Panc1 (cell line): ENCODE data around the gene PIGW. TPM values are rescaled to one million over a fixed set of nuclear protein-coding genes. Genes with fewer than 3 reads are reported as not detected.

ENCODE experiments used
- ATAC-seq: fragments of 200-7000 bp; cut with Tn5 transposase; 2 replicates; pipeline ENCODE4 v1.9.1; 2020; ENCODE audit warnings: mild to moderate bottlenecking, moderate library complexity
- BruUV-seq: library from RNA; stranded (reverse); fragments of 400-500 nt; replicated peaks from 2 replicates; lab custom pipeline; 2021; lab: Mats Ljungman, UMichigan
- CTCF ChIA-PET: fragments of 300-600 bp; sonication (Branson Sonifier 250); formaldehyde crosslinking; loops from one replicate; lab custom pipeline; 2022; ENCODE audit warnings: antibody characterized with exemption; lab: Charles Lee
- POLR2A ChIA-PET: fragments of 300-600 bp; sonication (Branson Sonifier 250); formaldehyde crosslinking; loops from one replicate; lab custom pipeline; 2022; ENCODE audit warnings: antibody characterized with exemption; lab: Charles Lee
- DNase-seq: peaks from one replicate; pipeline ENCODE4 v3.0.0-alpha.2; 2010; ENCODE audit warnings: low read depth, low spot score
- H3K27ac ChIP-seq: 2 replicates; pipeline ENCODE4 v1.5.1; 2011; ENCODE audit warnings: mild to moderate bottlenecking, low read length, inconsistent platforms
- H3K27me3 ChIP-seq: fragments of 200-500 bp; sonication (Bioruptor generic); 2 replicates; pipeline ENCODE4 v1.6.0; 2014; ENCODE audit warnings: low read length, inconsistent platforms; ENCODE audit not compliant: control insufficient read depth, insufficient read depth
- H3K36me3 ChIP-seq: fragments of 200-500 bp; sonication (Bioruptor generic); 2 replicates; pipeline ENCODE4 v1.5.1; 2014; ENCODE audit warnings: inconsistent platforms, mild to moderate bottlenecking, low read length, moderate library complexity; ENCODE audit not compliant: control insufficient read depth, insufficient read depth
- H3K4me1 ChIP-seq: 2 replicates; pipeline ENCODE4 v1.5.1; 2011; ENCODE audit warnings: inconsistent platforms, mild to moderate bottlenecking, low read length, moderate library complexity; ENCODE audit not compliant: control insufficient read depth, insufficient read depth
- H3K4me3 ChIP-seq, 2 experiments: 2 replicates each; pipeline ENCODE4 v1.5.1; 2011 to 2012; ENCODE audit warnings: low read depth in 2 of 2, low read length in 2 of 2, mild to moderate bottlenecking in 2 of 2, inconsistent platforms in 1 of 2, moderate library complexity in 1 of 2
- H3K9me3 ChIP-seq: fragments of 200-500 bp; sonication (Bioruptor generic); 2 replicates; pipeline ENCODE4 v1.5.1; 2014; ENCODE audit warnings: low read depth, mild to moderate bottlenecking, inconsistent platforms, low read length, moderate library complexity; ENCODE audit not compliant: control insufficient read depth, insufficient read depth
- CTCF ChIP-seq: fragments of 450-650 bp; IDR thresholded peaks from 2 replicates; pipeline ENCODE4 v1.5.1; 2017; ENCODE audit warnings: mild to moderate bottlenecking
- POLR2AphosphoS5 ChIP-seq: IDR thresholded peaks from 2 replicates; pipeline ENCODE4 v1.6.1; 2012; ENCODE audit warnings: mild to moderate bottlenecking, low read depth, low read length, moderate library complexity
- REST ChIP-seq, 2 experiments: IDR thresholded peaks; 2 replicates each; pipeline ENCODE4 v1.6.1; 2011 to 2012; ENCODE audit warnings: low read depth in 2 of 2, control low read depth in 1 of 2, low read length in 1 of 2, mild to moderate bottlenecking in 1 of 2, moderate library complexity in 1 of 2; ENCODE audit not compliant: insufficient read depth in 1 of 2
- SIN3A ChIP-seq: IDR thresholded peaks from 2 replicates; pipeline ENCODE4 v1.6.1; 2012; ENCODE audit warnings: low read depth, mild to moderate bottlenecking, low read length, moderate library complexity, borderline replicate concordance; ENCODE audit not compliant: insufficient read depth
- TCF7L2 ChIP-seq: IDR thresholded peaks from 2 replicates; pipeline ENCODE4 v1.6.1; 2011; ENCODE audit warnings: mild to moderate bottlenecking, low read depth, low read length, inconsistent platforms
- in situ Hi-C: cut with HindIII; loops from 2 replicates; pipeline ENCODE4 v1.10.0; 2016; ENCODE audit warnings: low sequenced_read_pairs, low pct_unique_long_range_greater_than_20kb
- intact Hi-C: fragments of 100-400 bp; cut with micrococcal nuclease; formaldehyde crosslinking; loops from one replicate; pipeline ENCODE4 v1.10.0; 2022; ENCODE audit not compliant: unreplicated experiment
- total RNA-seq: library from RNA; stranded (reverse); gene quantifications from one replicate; pipeline ENCODE4 v1.2.1, GENCODE V29; 2021; ENCODE audit not compliant: unreplicated experiment

Gene PIGW
- total RNA-seq, 1 experiment from 2014 or later, result 16.2 TPM

GRCh38 chr17:36485805-36486203 is 49.0 kb upstream of the PIGW start:
- ChIA-PET POLR2A (no interaction called here), CTCF (no interaction called here)
- in situ Hi-C loops, result no loop called here
- Histone ChIP-seq H3K9me3 (no peaks in the 10 kb centered on the region), H3K36me3 (peaks cover 7% of the 10 kb centered on the region; the same call in 1 of the 2 replicates), H3K4me1 (no peaks in the 10 kb centered on the region; the same call in 1 of the 2 replicates), H3K4me3 (peak overlapping the region; percentile 81 to 89), H3K27me3 (no peaks in the 10 kb centered on the region), H3K27ac (peak overlapping the region; percentile 81)
- DNase-seq (no peak), ATAC-seq (no peak)
- TF ChIP-seq POLR2AphosphoS5 (no peak), REST (IDR thresholded peaks at IDR 0.05; ENCODE audit: insufficient read depth in 1 of 2, low read depth in 2 of 2, low read length in 1 of 2) (no peak), SIN3A (no peak), TCF7L2 (no peak), CTCF (no peak)
- no TSS peak for BruUV-seq
- intact Hi-C loops, result no loop called here

GRCh38 chr17:36486204-36487194 is 48.3 kb upstream of the PIGW start, which contains the start of gene ZNHIT3:
TSS of gene ZNHIT3 (plus strand) at chr17:36486681. CDS start at chr17:36486700, 19 bp downstream.
- DNase-seq (peak; percentile 39), ATAC-seq (peak; percentile 92)
- no TSS peak for BruUV-seq
- ChIA-PET POLR2A (no interaction called here), CTCF (no interaction called here)
- in situ Hi-C loops, result no loop called here
- peak within 1 kb of the TSS; percentile 81 to 89 for H3K4me3 ChIP-seq
- intact Hi-C loops, result no loop called here
- peaks cover 7% of the 10 kb centered on the region; the same call in 1 of the 2 replicates for H3K36me3 ChIP-seq
- H3K27me3 ChIP-seq, result no peaks in the 10 kb centered on the region
- peak within 1 kb of the TSS; percentile 81 for H3K27ac ChIP-seq
- no peak for TF ChIP-seq SIN3A
- TF ChIP-seq REST (IDR thresholded peaks at IDR 0.05; ENCODE audit: insufficient read depth in 1 of 2, low read depth in 2 of 2, low read length in 1 of 2), result 0 out of 4 replicates have a peak, but pooled peaks of 1 of the 2 experiments have one; percentile 29
- no peaks in the 10 kb centered on the region; the same call in 1 of the 2 replicates for H3K4me1 ChIP-seq
- no peaks in the 10 kb centered on the region for H3K9me3 ChIP-seq
